Measurements from ENCODE around the gene FBLN5.

The FBLN5 gene

GRCh38 chr14:91906374-91906773, 41.1 kb downstream of the FBLN5 start:
- Histone ChIP-seq H3K36me3 (no peaks in the 10 kb centered on the region), H3K4me1 (no peaks in the 10 kb centered on the region), H3K27me3 (no peaks in the 10 kb centered on the region), H3K9me3 (no peaks in the 10 kb centered on the region), H3K4me3 (ENCODE audit: low read depth, low read length) (no peak overlapping the region)
- TF ChIP-seq, protein P1, sequence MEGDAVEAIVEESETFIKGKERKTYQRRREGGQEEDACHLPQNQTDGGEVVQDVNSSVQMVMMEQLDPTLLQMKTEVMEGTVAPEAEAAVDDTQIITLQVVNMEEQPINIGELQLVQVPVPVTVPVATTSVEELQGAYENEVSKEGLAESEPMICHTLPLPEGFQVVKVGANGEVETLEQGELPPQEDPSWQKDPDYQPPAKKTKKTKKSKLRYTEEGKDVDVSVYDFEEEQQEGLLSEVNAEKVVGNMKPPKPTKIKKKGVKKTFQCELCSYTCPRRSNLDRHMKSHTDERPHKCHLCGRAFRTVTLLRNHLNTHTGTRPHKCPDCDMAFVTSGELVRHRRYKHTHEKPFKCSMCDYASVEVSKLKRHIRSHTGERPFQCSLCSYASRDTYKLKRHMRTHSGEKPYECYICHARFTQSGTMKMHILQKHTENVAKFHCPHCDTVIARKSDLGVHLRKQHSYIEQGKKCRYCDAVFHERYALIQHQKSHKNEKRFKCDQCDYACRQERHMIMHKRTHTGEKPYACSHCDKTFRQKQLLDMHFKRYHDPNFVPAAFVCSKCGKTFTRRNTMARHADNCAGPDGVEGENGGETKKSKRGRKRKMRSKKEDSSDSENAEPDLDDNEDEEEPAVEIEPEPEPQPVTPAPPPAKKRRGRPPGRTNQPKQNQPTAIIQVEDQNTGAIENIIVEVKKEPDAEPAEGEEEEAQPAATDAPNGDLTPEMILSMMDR (IDR thresholded peaks at IDR 0.05; ENCODE audit: low read depth, low read length), result no peak
- no peak for DNase-seq

GRCh38 chr14:91904956-91905645, 42.4 kb downstream of the FBLN5 start:
- TF ChIP-seq, protein P1 (IDR thresholded peaks at IDR 0.05; ENCODE audit: low read depth, low read length), result no peak
- H3K36me3 ChIP-seq, result no peaks in the 10 kb centered on the region
- no peak for DNase-seq
- H3K9me3 ChIP-seq, result no peaks in the 10 kb centered on the region
- no peaks in the 10 kb centered on the region for H3K4me1 ChIP-seq
- H3K4me3 ChIP-seq (ENCODE audit: low read depth, low read length), result no peak overlapping the region
- H3K27me3 ChIP-seq, result no peaks in the 10 kb centered on the region

GRCh38 chr14:91904483-91904882, 43.0 kb downstream of the FBLN5 start:
- H3K9me3 ChIP-seq, result no peaks in the 10 kb centered on the region
- H3K4me1 ChIP-seq, result no peaks in the 10 kb centered on the region
- TF ChIP-seq, protein P1 (IDR thresholded peaks at IDR 0.05; ENCODE audit: low read depth, low read length), result no peak
- H3K27me3 ChIP-seq, result no peaks in the 10 kb centered on the region
- no peak overlapping the region for H3K4me3 ChIP-seq (ENCODE audit: low read depth, low read length)
- DNase-seq, result no peak
- H3K36me3 ChIP-seq, result no peaks in the 10 kb centered on the region

DNA sequence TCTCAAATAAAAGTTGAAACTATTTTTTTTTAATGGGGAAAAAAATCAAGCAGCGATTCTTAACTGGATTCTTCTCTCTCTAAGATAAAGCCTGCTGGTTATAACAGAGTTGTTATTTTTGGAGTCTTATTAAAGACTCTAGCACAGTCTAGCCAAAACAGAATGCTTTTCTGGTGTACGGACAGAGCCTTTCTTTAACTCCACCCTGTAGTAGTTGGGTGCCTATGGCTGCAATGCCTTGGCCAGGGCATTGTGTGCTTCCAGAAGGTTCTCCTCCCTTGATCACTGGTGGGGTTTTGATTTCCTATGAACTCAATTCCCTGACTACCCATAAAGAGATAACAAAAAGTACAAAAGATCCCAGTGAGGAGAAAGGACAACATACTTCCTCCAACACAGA, 44.4 kb downstream of the FBLN5 start:
- no peak for DNase-seq
- H3K4me1 ChIP-seq, result no peaks in the 10 kb centered on the region
- H3K27me3 ChIP-seq, result no peaks in the 10 kb centered on the region
- TF ChIP-seq, protein P1 (IDR thresholded peaks at IDR 0.05; ENCODE audit: low read depth, low read length), result no peak
- H3K9me3 ChIP-seq, result no peaks in the 10 kb centered on the region
- no peaks in the 10 kb centered on the region for H3K36me3 ChIP-seq
- H3K4me3 ChIP-seq (ENCODE audit: low read depth, low read length), result no peak overlapping the region

- no peaks in the 10 kb centered on the region for H3K36me3 ChIP-seq
- no peak overlapping the region for H3K4me3 ChIP-seq (ENCODE audit: low read depth, low read length)
- TF ChIP-seq, protein P1 (IDR thresholded peaks at IDR 0.05; ENCODE audit: low read depth, low read length), result no peak
- DNase-seq, result no peak
- H3K9me3 ChIP-seq, result no peaks in the 10 kb centered on the region
- no peaks in the 10 kb centered on the region for H3K4me1 ChIP-seq
- no peaks in the 10 kb centered on the region for H3K27me3 ChIP-seq
These were observed 45.2 kb downstream of the FBLN5 start for GRCh38 chr14:91902336-91902735.

- Histone ChIP-seq H3K9me3 (no peaks in the 10 kb centered on the region), H3K27me3 (no peaks in the 10 kb centered on the region; the same call in 1 of the 2 replicates), H3K36me3 (no peaks in the 10 kb centered on the region), H3K4me3 (ENCODE audit: low read depth, low read length) (no peak overlapping the region), H3K4me1 (no peaks in the 10 kb centered on the region)
- TF ChIP-seq, protein P1 (IDR thresholded peaks at IDR 0.05; ENCODE audit: low read depth, low read length), result no peak
- DNase-seq, result no peak
These were observed 45.9 kb downstream of the FBLN5 start for GRCh38 chr14:91901449-91902226.

Measured in BE2C (cell line).